Colon (tissue), 2 donors: ENCODE measurements around the gene CFAP69.

ENCODE experiments used
- FAIRE-seq: peaks from 2 replicates; lab custom pipeline; 2012; peaks lifted over from hg19 to GRCh38; lab: Jason Lieb, UNC
- donor health status: control.
- donor health status: control.

Gene CFAP69

DNA sequence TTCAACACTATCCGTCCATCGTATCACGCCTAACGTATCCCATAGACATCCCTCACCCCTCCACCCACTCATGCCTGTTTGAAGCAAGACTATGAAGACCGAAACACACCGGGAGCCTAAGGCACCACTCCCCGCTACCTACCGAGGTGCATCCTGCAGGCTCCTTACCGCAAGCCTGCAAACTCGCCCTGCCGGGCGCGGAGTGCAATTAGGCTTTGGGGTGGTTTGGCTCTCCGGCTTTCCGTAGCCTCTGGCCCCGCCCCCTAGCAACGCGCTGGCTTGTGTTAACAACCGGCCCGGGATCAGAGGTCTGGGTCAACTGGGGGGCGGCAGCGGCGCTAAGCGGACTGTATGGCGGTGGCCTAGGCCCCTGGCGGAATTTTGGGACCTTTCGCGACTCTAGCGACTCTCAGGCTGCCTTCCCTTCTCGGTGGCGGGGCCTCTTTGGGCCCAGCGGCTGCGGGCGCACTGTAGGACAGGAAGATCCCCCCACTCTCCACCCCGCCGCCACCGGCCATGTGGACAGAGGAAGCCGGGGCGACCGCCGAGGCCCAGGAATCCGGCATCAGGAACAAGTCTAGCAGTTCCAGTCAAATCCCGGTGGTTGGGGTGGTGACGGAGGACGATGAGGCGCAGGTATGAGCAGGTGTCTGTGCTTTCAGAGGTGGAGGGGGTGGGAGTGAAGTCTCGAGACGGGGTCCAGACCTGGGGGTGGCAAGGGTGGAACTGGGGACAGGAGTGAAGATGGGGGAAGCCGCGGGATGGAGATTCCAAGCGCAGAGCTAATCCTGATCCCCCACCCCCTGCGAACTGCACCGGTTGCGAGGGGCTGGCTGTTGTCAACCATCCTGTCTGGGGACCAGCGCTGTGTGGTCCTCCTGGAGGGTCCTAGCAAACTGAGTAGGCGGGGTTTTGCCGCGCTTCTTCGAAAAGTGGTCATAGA lies at the start of gene CFAP69:
Gene CFAP69, plus strand, starts transcription at position 266 of the 943 bp plus-strand sequence. Its CDS starts 251 bp downstream, at position 517.
- no peak for FAIRE-seq

GRCh38 chr7:90201500-90202195 lies 43.3 kb upstream of the CFAP69 start:
- FAIRE-seq = no peak

DNA sequence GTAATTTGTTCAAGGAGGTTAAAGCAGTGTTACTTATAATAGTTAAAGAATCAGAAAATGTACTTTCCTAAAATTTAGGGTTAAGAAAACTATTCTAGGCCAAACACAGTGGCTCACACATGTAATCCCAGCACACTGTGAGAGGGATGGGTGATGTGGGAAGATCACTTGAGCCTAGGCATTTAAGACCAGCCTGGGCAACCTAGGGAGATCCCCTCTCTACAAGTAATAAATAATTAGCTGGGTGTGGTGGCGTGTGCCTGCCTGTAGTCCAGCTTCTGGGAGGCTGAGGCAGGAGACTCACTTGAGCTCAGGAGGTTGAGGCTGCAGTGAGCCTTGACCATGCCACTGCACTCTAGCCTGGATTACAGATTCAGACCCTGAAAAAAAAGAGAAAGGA lies 37.0 kb upstream of the CFAP69 start:
- no peak for FAIRE-seq

- FAIRE-seq = no peak
Measured at GRCh38 chr7:90209776-90210175, 35.2 kb upstream of the CFAP69 start.

GRCh38 chr7:90210475-90210874 lies 34.5 kb upstream of the CFAP69 start:
- FAIRE-seq = no peak

- FAIRE-seq = no peak
Measured at GRCh38 chr7:90210981-90211380, 34.0 kb upstream of the CFAP69 start.

- FAIRE-seq = no peak
Measured at GRCh38 chr7:90211391-90212148, 33.4 kb upstream of the CFAP69 start, which contains the start of gene STEAP2. STEAP2 (plus strand) TSS chr7:90211740; CDS start chr7:90225083, 13,343 bp downstream.

DNA sequence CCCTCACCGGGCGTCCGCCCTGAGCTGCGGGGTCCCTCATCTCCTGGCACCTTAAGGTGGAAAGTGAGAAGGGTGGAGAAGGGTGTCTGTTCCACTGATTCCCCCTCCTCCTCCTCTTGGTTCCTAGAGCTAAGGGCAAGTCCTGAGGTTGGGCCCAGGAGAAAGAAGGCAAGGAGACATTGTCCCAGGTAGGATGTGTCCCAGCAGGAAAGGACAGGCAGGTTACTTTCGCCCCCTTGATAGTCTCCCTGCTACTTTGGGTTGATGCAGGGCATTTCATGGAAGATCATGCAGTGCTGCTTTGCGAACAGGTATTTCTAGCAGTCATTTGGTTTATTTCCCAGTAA lies 32.9 kb upstream of the CFAP69 start:
- FAIRE-seq = no peak

DNA sequence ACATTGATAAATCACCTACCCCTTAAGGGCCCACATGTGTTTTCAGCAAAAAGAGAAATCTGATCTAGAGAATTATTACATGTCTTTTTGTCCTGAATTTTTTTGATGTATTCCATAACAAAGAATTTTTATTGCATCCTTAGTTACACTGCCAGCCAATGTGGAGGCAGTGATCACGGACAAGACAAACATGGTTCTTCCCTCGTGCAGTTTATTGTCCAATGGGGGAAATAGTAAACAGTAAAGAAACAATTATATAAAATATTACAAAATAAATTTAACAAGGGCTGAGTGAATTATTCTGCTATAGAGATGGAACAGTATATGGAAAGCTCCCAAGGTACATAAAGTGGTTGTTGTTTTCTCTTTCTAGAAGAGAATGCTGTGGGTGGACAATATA lies 31.5 kb upstream of the CFAP69 start:
- FAIRE-seq = no peak

GRCh38 chr7:90216080-90216674 lies 28.8 kb upstream of the CFAP69 start:
- FAIRE-seq = no peak

GRCh38 chr7:90216771-90217170 lies 28.2 kb upstream of the CFAP69 start:
- FAIRE-seq = no peak

- FAIRE-seq = no peak
Measured at GRCh38 chr7:90222390-90222789, 22.6 kb upstream of the CFAP69 start.

DNA sequence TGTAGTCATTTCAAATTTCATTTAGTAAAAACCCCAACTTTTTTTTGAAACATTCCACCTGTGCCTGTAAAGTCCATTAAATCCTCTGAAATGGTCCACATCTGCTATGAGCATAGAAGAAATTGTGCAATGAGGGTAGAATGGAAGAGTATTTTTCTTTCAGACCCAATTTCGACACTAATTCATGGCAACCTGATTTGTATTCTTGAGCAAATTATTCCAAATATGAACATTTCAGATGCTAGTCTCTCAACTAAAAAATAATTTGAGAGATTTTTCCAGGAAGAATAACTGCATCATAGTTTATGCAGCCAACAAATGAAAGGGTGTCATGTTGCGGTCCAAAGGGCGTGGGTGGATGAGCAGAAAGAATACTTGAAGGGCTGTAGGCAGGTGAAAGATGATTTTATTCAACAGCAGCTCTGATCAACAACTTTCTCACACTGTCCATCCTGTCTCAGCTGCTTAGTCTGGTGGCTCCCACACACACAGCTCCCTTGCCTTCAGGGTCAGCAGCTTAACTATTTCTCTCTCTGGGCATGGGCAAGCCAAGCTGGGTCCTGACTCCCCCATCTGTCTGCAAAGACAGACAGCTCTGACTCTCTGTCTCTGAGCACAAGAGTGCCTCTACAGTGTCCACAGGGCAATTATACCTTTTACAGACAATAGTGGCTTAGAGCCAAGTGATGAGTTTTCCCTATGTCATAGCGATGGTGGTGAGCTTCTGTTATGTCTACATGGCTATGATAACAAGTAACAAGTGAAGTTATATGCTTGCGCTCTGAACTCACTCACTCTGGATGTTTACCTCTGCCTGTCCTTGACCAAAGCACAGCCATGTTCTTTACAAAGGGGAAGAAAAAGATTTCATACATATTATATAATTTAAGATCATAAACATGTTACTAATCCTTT lies 21.9 kb upstream of the CFAP69 start:
- FAIRE-seq = no peak

- FAIRE-seq = no peak
Measured at GRCh38 chr7:90224195-90224594, 20.8 kb upstream of the CFAP69 start.

GRCh38 chr7:90225181-90225580 lies 19.8 kb upstream of the CFAP69 start:
- FAIRE-seq = no peak

GRCh38 chr7:90225601-90226000 lies 19.4 kb upstream of the CFAP69 start:
- no peak for FAIRE-seq

GRCh38 chr7:90227259-90227658 lies 17.7 kb upstream of the CFAP69 start:
- FAIRE-seq = no peak

DNA sequence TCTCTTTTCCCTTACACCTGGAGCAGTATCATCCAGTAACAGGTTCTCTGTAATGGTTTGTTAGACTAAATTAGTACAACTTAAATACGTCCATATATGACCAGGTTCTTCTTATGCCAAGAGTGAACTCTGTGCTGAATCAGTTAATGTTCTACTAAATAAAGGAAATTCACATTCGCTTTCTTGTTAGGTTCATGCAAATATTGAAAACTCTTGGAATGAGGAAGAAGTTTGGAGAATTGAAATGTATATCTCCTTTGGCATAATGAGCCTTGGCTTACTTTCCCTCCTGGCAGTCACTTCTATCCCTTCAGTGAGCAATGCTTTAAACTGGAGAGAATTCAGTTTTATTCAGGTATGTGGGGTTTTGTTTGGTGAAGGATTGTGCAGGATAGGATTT lies 15.3 kb upstream of the CFAP69 start:
- no peak for FAIRE-seq

DNA sequence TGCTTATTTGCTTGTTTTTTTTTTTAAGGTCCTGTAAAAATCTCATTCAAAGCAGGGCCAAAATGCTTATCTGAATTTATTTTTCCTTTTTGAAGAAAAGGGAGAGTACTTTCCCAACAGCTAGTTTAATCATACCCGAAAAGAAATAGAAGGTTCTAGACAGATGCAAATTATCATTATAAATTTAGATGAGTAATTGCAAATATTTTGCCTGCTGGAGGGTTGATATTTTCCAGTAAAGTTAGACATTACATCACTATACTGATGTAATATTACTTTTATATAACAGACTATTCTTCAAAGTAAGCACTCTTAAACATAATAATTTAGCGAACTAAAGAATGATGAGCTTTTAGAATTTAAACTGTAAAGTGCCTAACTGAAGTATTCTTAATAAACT lies 14.1 kb upstream of the CFAP69 start:
- FAIRE-seq = peak; percentile 92

GRCh38 chr7:90231304-90231703 lies 13.7 kb upstream of the CFAP69 start:
- FAIRE-seq = no peak

DNA sequence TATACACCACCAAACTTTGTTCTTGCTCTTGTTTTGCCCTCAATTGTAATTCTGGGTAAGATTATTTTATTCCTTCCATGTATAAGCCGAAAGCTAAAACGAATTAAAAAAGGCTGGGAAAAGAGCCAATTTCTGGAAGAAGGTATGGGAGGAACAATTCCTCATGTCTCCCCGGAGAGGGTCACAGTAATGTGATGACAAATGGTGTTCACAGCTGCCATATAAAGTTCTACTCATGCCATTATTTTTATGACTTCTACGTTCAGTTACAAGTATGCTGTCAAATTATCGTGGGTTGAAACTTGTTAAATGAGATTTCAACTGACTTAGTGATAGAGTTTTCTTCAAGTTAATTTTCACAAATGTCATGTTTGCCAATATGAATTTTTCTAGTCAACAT lies 12.5 kb upstream of the CFAP69 start:
- FAIRE-seq = no peak
